Measurements from ENCODE around the gene FAM174C.

The FAM174C gene

GRCh38 chr19:1274852-1275259 is 474 bp upstream of the FAM174C start (continued):
- TF ChIP-seq PRDM6 (tag by site-specific recombination; IDR thresholded peaks at IDR 0.05): no peak
- no peak for TF ChIP-seq ZNF302 (tag by site-specific recombination; IDR thresholded peaks at IDR 0.05; ENCODE audit: low read depth)
- no peak for TF ChIP-seq OSR2 (tag by site-specific recombination; IDR thresholded peaks at IDR 0.05)
- peak; percentile 64; the same call in 1 of the 2 replicates for TF ChIP-seq ZFP69B (tag by site-specific recombination; IDR thresholded peaks at IDR 0.05)
- peak; percentile 31; the same call in 1 of the 2 replicates for TF ChIP-seq PRDM10 (tag by site-specific recombination; IDR thresholded peaks at IDR 0.05)
- TF ChIP-seq ZBTB7A (tag by site-specific recombination; IDR thresholded peaks at IDR 0.05; ENCODE audit: low read depth): peak; percentile 95
- TF ChIP-seq ZSCAN18 (tag by site-specific recombination; IDR thresholded peaks at IDR 0.05): no peak
- no peak; the same call in 1 of the 2 replicates for TF ChIP-seq ZBTB48 (tag by site-specific recombination; IDR thresholded peaks at IDR 0.05)
- TF ChIP-seq ZNF292 (tag by site-specific recombination; IDR thresholded peaks at IDR 0.05; ENCODE audit: borderline replicate concordance, low read depth): no peak
- TF ChIP-seq ZSCAN4 (tag by site-specific recombination; IDR thresholded peaks at IDR 0.05): peak; percentile 41; the same call in 1 of the 2 replicates
- TF ChIP-seq ZBTB26 (tag by site-specific recombination; optimal IDR thresholded peaks at IDR 0.05): no peak
- peak; percentile 41; the same call in 1 of the 2 replicates for TF ChIP-seq EGR2 (tag by site-specific recombination; IDR thresholded peaks at IDR 0.05; ENCODE audit: low read depth)
- no peak for TF ChIP-seq ZNF132 (tag by site-specific recombination; IDR thresholded peaks at IDR 0.05; ENCODE audit: borderline replicate concordance)
- TF ChIP-seq ZNF843 (tag by site-specific recombination; IDR thresholded peaks at IDR 0.05): peak; percentile 63; the same call in 1 of the 2 replicates
- TF ChIP-seq ZNF221 (tag by site-specific recombination; IDR thresholded peaks at IDR 0.05; ENCODE audit: borderline replicate concordance): no peak
- TF ChIP-seq ZNF580 (tag by site-specific recombination; IDR thresholded peaks at IDR 0.05): 0 out of 2 replicates have a peak, but pooled peaks have one; percentile 20
- TF ChIP-seq ZNF10 (tag by site-specific recombination; IDR thresholded peaks at IDR 0.05): 0 out of 2 replicates have a peak, but pooled peaks have one; percentile 10
- peak; percentile 60 for TF ChIP-seq KLF1 (tag by site-specific recombination; IDR thresholded peaks at IDR 0.05)
- TF ChIP-seq ZNF777 (tag by site-specific recombination; IDR thresholded peaks at IDR 0.05; ENCODE audit: borderline replicate concordance): peak; percentile 41; the same call in 1 of the 2 replicates
- 0 out of 2 replicates have a peak, but pooled peaks have one; percentile 53 for TF ChIP-seq PRDM2 (tag by site-specific recombination; IDR thresholded peaks at IDR 0.05; ENCODE audit: borderline replicate concordance)
- no peak for TF ChIP-seq ZNF26 (tag by site-specific recombination; IDR thresholded peaks at IDR 0.05)
